ENCODE results near the gene MLPH.
A peak's percentile ranks its signal among the peaks of the same experiment; 100 is the strongest.

MLPH gene

GRCh38 chr2:237475704-237476141, 11.3 kb upstream of the MLPH start:
- H3K4me3 ChIP-seq (replicated peaks; ENCODE audit: insufficient read depth, low read length), result peak overlapping the region; percentile 50
- DNase-seq (ENCODE audit: low read depth in 1 of 2, low spot score in 1 of 2), result no peak
- no peak for TF ChIP-seq CTCF (IDR thresholded peaks at IDR 0.05; ENCODE audit: insufficient read depth, low read length)
- TF ChIP-seq POLR2AphosphoS5 (IDR thresholded peaks at IDR 0.05; ENCODE audit: low read depth), result no peak
- TF ChIP-seq GABPA (IDR thresholded peaks at IDR 0.05; ENCODE audit: low read depth), result no peak
- TF ChIP-seq SPI1 (IDR thresholded peaks at IDR 0.05; ENCODE audit: borderline replicate concordance, low read depth), result no peak
- no peak for TF ChIP-seq REST (IDR thresholded peaks at IDR 0.05; ENCODE audit: insufficient replicate concordance, low read depth)
- no peak overlapping the region for H3K27ac ChIP-seq (replicated peaks)
- peaks cover 19% of the 10 kb centered on the region for H3K27me3 ChIP-seq (ENCODE audit: insufficient read depth, poor library complexity, severe bottlenecking)

- DNase-seq (ENCODE audit: low read depth in 1 of 2, low spot score in 1 of 2), result no peak
- peaks cover 23% of the 10 kb centered on the region for H3K27me3 ChIP-seq (ENCODE audit: insufficient read depth, poor library complexity, severe bottlenecking)
- H3K4me3 ChIP-seq (replicated peaks; ENCODE audit: insufficient read depth, low read length), result no peak overlapping the region
- no peak for TF ChIP-seq SPI1 (IDR thresholded peaks at IDR 0.05; ENCODE audit: borderline replicate concordance, low read depth)
- no peak for TF ChIP-seq GABPA (IDR thresholded peaks at IDR 0.05; ENCODE audit: low read depth)
- TF ChIP-seq CTCF (IDR thresholded peaks at IDR 0.05; ENCODE audit: insufficient read depth, low read length), result no peak
- no peak for TF ChIP-seq POLR2AphosphoS5 (IDR thresholded peaks at IDR 0.05; ENCODE audit: low read depth)
- TF ChIP-seq REST (IDR thresholded peaks at IDR 0.05; ENCODE audit: insufficient replicate concordance, low read depth), result no peak
- H3K27ac ChIP-seq (replicated peaks), result no peak overlapping the region
These were observed 9.0 kb upstream of the MLPH start for GRCh38 chr2:237478095-237478494.

- TF ChIP-seq REST (IDR thresholded peaks at IDR 0.05; ENCODE audit: insufficient replicate concordance, low read depth), result no peak
- no peak for TF ChIP-seq SPI1 (IDR thresholded peaks at IDR 0.05; ENCODE audit: borderline replicate concordance, low read depth)
- no peak for TF ChIP-seq GABPA (IDR thresholded peaks at IDR 0.05; ENCODE audit: low read depth)
- TF ChIP-seq CTCF (IDR thresholded peaks at IDR 0.05; ENCODE audit: insufficient read depth, low read length), result no peak
- TF ChIP-seq POLR2AphosphoS5 (IDR thresholded peaks at IDR 0.05; ENCODE audit: low read depth), result no peak
- H3K4me3 ChIP-seq (replicated peaks; ENCODE audit: insufficient read depth, low read length), result no peak overlapping the region
- peaks cover 23% of the 10 kb centered on the region for H3K27me3 ChIP-seq (ENCODE audit: insufficient read depth, poor library complexity, severe bottlenecking)
- DNase-seq (ENCODE audit: low read depth in 1 of 2, low spot score in 1 of 2), result no peak
- H3K27ac ChIP-seq (replicated peaks), result no peak overlapping the region
These were observed 8.1 kb upstream of the MLPH start for GRCh38 chr2:237478979-237479378.

Measured in HL-60 (cell line).